Transverse colon (tissue), 4 donors: ENCODE data around the gene ANAPC16. TPM values are rescaled to one million over a fixed set of nuclear protein-coding genes. Genes with fewer than 3 reads are reported as not detected.
"Not testable (repeated sequence)": the region's sequence is repeated elsewhere in the genome, so short reads cannot be mapped to it uniquely, and the experiment has no call there.

ENCODE experiments used
- DNase-seq: peaks from one replicate; pipeline ENCODE4 v3.0.0-alpha.2; 2019
- H3K27ac ChIP-seq, 4 donors: fragments of 200-600 bp; sonication (generic); 2 replicates each; pipeline ENCODE4 v1.5.1; 2016 to 2018; ENCODE audit warnings: inconsistent platforms in 4 of 4
- H3K27me3 ChIP-seq: fragments of 200-600 bp; sonication (generic); 2 replicates; pipeline ENCODE4 v1.5.1; 2017; ENCODE audit warnings: inconsistent platforms
- H3K36me3 ChIP-seq, 4 donors: fragments of 200-600 bp; sonication (generic); 2 replicates each; pipeline ENCODE4 v1.5.1; 2017 to 2019; ENCODE audit warnings: inconsistent platforms in 4 of 4
- H3K4me1 ChIP-seq, 4 donors: fragments of 200-600 bp; sonication (generic); 2 replicates each; pipeline ENCODE4 v1.5.1; 2017 to 2020; ENCODE audit warnings: inconsistent platforms in 4 of 4
- H3K4me3 ChIP-seq, 4 donors: fragments of 200-600 bp; sonication (generic); 1 replicate in 1 of 4; 2 replicates in 3 of 4; pipeline versions ENCODE4 v1.5.1 to v1.6.1; 2017 to 2019; ENCODE audit warnings: inconsistent platforms in 4 of 4
- H3K9me3 ChIP-seq, 2 donors: fragments of 200-600 bp; sonication (generic); 2 replicates each; pipeline ENCODE4 v1.5.1; 2017 to 2019; ENCODE audit warnings: inconsistent platforms in 2 of 2
- CTCF ChIP-seq, 5 experiments: fragments of 200-600 bp in 3 of 5; fragments of 450-650 bp in 2 of 5; sonication (generic) in 3 of 5; IDR thresholded peaks; 1 replicate in 2 of 5; 2 replicates in 3 of 5; pipeline ENCODE4 v1.5.1; 2016 to 2017; ENCODE audit warnings: antibody characterized with exemption in 5 of 5, inconsistent platforms in 3 of 5, mild to moderate bottlenecking in 2 of 5, moderate library complexity in 1 of 5
- EP300 ChIP-seq: sonication (generic); formaldehyde crosslinking; IDR thresholded peaks from one replicate; pipeline ENCODE4 v1.6.1; 2017; ENCODE audit warnings: antibody characterized with exemption, low read depth
- POLR2A ChIP-seq: fragments of 450-650 bp; IDR thresholded peaks from one replicate; pipeline ENCODE4 v1.6.1; 2016; ENCODE audit warnings: antibody characterized with exemption, mild to moderate bottlenecking, moderate library complexity
- POLR2AphosphoS5 ChIP-seq, 3 donors: sonication (generic); formaldehyde crosslinking; IDR thresholded peaks; one replicate each; pipeline ENCODE4 v1.6.1; 2016; ENCODE audit warnings: antibody characterized with exemption in 3 of 3
- WGBS, 2 donors: methylation state at CpG; one replicate each; pipeline ENCODE4 v1.1.5; 2018; ENCODE audit warnings: low coverage in 1 of 2; 5-methylcytosine and 5-hydroxymethylcytosine counted together
- in situ Hi-C, 4 donors: fragments of 200-750 bp; cut with MboI; loops; one replicate each; pipeline versions ENCODE4 v1.15.0 to v1.15.1; 2017; ENCODE audit warnings: low sequenced_read_pairs in 3 of 4, low pct_ligation_motif_present in 1 of 4, low pct_unique_long_range_greater_than_20kb in 1 of 4
- intact Hi-C: fragments of 100-400 bp; cut with DNase I; formaldehyde crosslinking; loops from one replicate; pipeline ENCODE4 v1.15.1; 2023; ENCODE audit warnings: low total_unique reads
- total RNA-seq, 4 donors: library from RNA; depleted of rRNA; stranded (reverse); fragments of >200 nt; gene quantifications; one replicate each; pipeline ENCODE4 v1.1.0, GENCODE V29; 2016

The ANAPC16 gene
- total RNA-seq, 4 donors from 2014 or later: 57.6 to 77.4 (median 65.5) TPM

GRCh38 chr10:72265990-72266865, 50.4 kb downstream of the ANAPC16 start:
- Histone ChIP-seq H3K27me3 (no peaks in the 10 kb centered on the region), H3K9me3 (no peaks in the 10 kb centered on the region), H3K27ac (no peak overlapping the region), H3K4me1 (peaks cover 9 to 30% (median 23%) of the 10 kb centered on the region in 4 donors), H3K36me3 (no peaks in the 10 kb centered on the region), H3K4me3 (no peak overlapping the region)
- DNase-seq: no peak
- TF ChIP-seq EP300 (no peak), POLR2AphosphoS5 (IDR thresholded peaks at IDR 0.05) (no peak), POLR2A (no peak), CTCF (IDR thresholded peaks at IDR 0.05) (no peak)
- in situ Hi-C loops (no loop called here), intact Hi-C loops (no loop called here)
- 85 to 89% methylated on average over 7 to 11 of the region's 11 CpGs for WGBS, 2 donors

- intact Hi-C loops (no loop called here), in situ Hi-C loops (no loop called here)
- no peak for DNase-seq
- Histone ChIP-seq H3K27ac (no peak overlapping the region), H3K4me3 (no peak overlapping the region), H3K9me3 (no peaks in the 10 kb centered on the region), H3K27me3 (no peaks in the 10 kb centered on the region), H3K4me1 (peaks cover 8 to 23% (median 19%) of the 10 kb centered on the region in 4 donors), H3K36me3 (no peaks in the 10 kb centered on the region)
- 70 to 88% methylated on average over 4 to 6 of the region's 6 CpGs for WGBS, 2 donors
- TF ChIP-seq POLR2AphosphoS5 (IDR thresholded peaks at IDR 0.05): no peak
- TF ChIP-seq CTCF (IDR thresholded peaks at IDR 0.05): no peak
These were observed 51.6 kb downstream of the ANAPC16 start for GRCh38 chr10:72267381-72267780.

DNA sequence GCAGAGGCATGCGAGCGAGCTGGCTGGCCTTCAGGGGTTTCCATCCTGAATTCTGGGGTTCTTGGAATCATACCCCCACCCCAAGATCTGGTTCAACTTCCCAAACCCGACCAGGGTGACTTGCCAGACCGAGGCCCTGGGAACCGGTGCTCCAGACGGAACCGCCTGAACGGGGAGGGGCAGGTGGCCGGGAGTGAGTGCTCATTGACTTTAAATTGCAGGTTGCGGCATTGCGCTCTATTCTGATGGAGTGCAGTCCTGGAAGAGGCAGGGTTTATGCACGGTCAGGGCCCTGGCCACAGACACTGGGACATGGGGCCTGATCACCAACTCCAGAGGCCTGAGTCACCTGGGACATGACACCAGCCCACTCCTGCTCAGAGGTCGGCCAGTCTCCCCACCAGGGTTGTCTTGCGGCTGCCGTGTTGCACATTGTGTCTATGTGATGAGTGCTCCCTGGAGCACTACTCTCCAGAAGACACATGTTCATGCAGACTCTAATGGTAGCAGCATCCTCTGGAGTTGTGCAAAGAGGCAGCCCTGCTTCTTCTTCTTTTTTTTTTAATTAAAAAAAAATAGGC, 52.1 kb downstream of the ANAPC16 start:
- no peak overlapping the region for H3K27ac ChIP-seq
- H3K4me3 ChIP-seq: no peak overlapping the region
- intact Hi-C loops: no loop called here
- no peak for DNase-seq
- no peaks in the 10 kb centered on the region for H3K9me3 ChIP-seq
- H3K27me3 ChIP-seq: no peaks in the 10 kb centered on the region
- in situ Hi-C loops: no loop called here
- peaks cover 11 to 22% (median 20%) of the 10 kb centered on the region in 4 donors for H3K4me1 ChIP-seq
- 93% methylated on average over 15 of the region's 15 CpGs; no CpG with 5 or more reads in 1 of the 2 donors for WGBS, 2 donors
- no peaks in the 10 kb centered on the region for H3K36me3 ChIP-seq
- TF ChIP-seq POLR2A (no peak), EP300 (no peak), CTCF (IDR thresholded peaks at IDR 0.05) (no peak), POLR2AphosphoS5 (IDR thresholded peaks at IDR 0.05) (no peak)

GRCh38 chr10:72268475-72269200, 52.8 kb downstream of the ANAPC16 start:
- H3K9me3 ChIP-seq, H3K4me3 ChIP-seq, H3K27me3 ChIP-seq, intact Hi-C loops, in situ Hi-C loops, DNase-seq, H3K36me3 ChIP-seq, H3K27ac ChIP-seq: not testable (repeated sequence)
- WGBS, 2 donors: 98 to 100% methylated on average over 1 to 5 of the region's 5 CpGs
- H3K4me1 ChIP-seq: peaks cover 7 to 15% (median 13%) of the 10 kb centered on the region in 4 donors
